Stimulated activated CD4-positive, alpha-beta T cell treated with anti-CD3 and anti-CD28 coated beads, TNF-alpha, amount 100 ng/mL, for 4 hours (primary cell): ENCODE measurements around the gene CHML.

Experiments
- DNase-seq, 3 experiments: peaks; one replicate each; pipeline ENCODE4 v3.0.0-alpha.2; 2020; ENCODE audit warnings: low read depth in 3 of 3

The CHML gene

DNA sequence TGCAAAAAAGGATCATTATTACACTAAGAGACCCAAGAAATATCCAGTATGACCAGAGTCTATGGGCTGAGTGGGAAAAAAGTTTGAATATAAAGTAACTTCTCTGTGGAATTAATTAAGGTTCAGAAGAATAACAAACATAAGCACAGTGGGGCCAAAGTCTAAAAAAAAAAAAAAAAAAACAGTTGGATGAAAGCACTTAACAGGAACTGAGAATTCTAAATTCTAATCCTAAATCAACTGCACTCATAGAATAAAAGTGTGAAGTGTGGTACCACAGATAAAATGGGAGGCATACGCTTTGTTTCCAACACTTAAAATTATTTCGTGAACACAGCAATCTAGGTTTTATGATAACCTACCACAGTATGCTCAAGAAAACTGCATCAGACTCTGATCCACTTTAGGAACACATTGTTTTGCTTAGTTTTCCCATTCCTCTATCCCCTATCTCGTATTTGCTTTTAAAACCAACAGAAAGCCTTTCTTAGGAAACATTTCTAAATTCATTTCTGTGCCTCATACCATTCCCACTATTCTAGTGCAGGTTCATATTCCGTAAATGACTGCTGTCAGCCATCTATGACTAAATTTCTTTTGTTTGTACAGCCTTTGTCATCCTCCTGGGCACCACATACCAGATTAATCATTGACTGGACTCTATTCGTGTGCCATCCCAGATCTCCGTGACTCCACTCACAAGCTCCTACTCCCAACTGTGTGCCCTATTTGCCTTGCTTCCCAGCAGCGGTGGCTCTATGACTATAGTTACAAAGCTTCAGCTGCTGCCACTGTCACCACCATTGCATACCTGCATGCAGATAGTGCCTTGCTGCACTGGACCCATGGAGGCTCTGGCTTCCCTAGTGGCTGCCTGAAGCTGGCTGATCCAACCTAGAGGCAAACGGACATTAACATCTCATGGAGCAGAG, 24.9 kb downstream of the CHML start:
- no peak for DNase-seq

DNA sequence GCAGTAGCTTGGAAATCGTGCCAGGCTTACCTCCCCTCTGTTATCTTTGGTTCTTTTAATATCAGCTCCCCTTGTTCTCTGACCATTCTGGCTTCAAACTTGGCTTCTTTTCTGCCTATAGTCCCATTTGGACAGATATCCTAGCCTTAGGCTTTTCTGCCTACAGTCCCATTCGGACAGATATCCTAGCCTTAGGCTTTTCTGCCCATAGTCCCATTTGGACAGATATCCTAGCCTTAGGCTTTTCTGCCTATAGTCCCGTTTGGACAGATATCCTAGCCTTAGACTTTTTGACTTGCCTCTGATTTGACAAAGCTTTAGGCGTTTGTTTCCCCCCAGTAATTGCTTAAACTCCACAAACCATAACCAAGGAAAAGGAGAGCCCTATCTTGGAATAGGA, 25.6 kb downstream of the CHML start:
- DNase-seq: no peak

DNA sequence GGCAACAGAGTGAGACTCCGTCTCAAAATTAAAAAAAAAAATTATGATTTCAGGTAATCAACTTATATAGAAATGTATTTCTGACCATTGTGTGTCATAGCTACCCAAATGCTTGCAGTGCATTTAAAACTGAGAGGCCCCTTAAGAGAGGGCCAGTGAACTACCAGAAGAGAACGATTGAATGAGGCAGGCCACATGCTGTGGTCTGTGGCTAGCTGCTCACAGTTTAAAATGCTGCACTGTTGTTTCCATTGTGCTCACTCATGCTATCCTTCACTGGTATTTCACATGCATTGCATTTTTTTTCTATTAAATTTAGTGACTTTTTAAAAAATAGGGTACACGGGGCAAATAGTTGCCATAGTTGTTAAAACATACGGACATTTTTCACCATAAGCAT, 26.0 kb downstream of the CHML start:
- DNase-seq: no peak

DNA sequence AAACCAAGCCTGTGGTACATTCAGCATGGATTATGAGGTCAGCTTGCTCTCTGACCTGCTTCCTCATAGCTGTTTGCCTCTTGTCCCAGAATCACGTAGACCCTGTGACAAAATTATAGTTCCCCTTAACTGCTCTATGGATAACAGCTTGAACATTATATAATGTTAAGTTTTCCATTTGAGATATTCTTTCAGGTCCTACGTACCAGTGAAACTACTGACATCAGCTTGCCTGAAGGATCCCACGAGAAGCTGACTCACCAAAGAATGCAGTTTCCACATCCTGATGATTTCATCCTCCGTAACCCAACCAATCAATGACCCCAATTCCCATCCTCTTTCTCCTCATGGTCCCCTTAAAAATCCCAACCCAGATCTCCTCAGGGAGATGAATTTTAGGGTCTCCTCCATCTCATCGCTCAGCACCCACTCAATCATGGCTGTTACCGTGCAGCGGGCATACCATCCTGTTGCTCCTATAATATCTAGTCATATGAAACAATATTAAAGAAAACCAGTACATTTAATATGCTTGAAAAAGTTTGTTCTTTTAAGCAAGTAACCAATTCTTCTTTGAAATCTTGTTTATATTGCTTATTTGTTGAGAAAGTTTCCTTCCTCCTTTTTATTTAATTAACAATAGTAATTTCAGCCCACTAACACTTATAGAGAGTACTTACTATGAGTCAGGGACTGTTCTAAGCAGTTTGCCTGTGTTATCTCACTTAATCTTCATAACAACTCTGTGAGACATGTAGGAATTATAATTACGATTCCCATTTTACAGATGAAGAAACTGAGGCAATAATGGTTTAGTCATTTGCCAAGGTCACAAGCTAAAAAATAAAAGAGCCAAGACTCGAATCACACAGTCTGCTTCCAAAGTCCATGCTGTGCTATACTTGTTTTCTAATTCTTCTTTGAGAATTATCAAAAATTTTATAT, 27.4 kb downstream of the CHML start:
- no peak for DNase-seq

DNA sequence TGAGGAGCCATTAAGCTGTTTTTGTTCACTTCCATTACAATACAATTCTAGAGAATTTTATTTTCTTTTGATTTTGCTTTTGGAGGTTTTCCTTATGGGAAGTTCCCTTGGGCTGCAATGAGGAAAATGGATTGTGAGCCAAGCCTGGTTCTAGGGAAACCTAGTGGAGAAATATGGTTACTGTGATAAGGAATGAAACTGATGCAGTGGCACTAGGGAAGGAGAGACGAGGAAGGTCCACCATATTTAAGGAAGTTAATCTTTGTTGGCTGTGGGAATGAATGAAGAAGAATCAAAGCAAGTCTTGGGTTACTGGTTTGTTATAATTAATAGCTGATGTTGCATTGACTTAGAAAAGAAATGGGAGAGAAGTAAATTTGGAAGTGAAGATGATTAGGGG, 28.4 kb downstream of the CHML start:
- DNase-seq: no peak

DNA sequence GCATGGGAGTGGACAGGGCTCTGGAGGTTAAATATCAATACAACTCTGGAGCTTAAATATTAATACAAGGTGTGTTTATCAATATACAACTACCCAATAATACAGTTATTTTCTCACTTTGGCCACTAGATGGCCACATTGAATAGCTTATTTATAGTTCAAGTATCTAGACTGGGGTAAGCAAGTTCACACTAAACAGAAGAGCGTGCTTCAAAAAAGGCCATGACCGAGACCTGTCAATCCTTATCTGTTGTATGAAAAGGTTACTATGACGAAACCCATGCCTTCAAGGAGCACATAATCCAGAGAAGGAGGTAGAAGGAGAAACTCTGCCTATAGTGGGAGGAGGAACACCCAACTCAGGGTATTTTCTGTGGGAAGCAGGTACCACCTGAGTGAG, 29.1 kb downstream of the CHML start:
- no peak for DNase-seq

DNA sequence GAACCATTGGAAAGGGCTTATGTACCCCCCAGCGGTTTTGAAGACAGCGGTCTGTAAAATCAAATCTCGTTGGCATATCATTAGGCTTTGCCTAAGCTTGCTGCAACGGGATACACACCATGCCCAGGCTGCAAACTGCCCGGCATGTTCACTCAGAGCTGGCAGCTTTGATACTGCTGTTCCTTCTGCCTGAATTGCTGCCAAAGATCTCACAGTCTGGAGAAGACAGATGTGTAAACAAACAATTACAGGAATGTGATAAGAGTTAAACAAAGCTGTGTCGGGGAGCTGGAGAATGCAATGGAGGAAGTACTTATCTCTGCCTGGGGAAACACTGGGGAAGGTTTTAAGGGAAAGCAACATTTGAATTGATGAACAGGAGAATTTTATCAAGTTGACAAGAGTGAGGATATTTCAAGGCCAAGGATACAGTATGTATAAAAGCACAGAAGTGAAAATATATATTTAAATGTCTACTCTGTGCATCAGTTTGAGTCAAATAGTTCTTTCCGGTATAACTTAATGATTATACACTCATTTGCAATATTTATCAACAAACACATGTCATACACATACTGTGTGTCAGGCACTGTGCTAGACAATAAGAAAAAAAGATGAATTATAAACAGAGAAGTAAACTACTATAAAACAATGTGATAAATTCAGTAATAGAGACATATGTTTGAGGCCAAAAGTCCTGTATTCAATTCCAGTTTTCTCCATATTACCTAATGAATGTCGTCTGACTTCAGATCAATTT, 29.9 kb downstream of the CHML start:
- no peak for DNase-seq

DNA sequence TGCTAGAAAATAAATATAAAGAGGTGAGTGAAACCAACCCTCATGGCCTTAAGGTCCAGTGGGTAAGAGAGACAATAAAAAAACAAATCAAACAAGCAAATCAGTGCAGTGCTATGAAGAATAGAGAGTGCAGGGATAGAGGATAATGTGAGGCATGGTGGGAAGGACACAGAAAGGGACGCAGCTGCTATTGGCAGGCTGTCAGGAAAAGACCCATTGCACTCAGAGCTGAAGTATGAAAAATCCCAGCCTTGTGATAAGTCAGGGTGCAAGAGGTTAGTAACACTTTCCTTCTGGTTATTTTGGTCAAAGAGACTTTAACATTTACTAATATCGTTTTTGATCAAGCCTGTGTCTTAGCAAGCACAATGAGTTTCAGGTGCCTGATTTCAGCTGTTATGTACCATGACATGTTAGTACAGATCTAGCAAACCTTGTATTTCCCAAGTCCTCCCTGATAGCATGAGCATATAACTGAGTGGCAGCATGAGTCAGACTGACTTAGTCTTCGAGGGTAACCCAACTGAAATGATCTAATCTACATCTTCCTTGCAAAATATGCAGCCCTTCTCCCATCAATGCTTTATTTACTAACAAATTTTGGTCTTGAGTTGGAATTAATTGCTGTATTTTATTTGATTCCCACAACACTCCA, 31.7 kb downstream of the CHML start:
- DNase-seq: no peak

DNA sequence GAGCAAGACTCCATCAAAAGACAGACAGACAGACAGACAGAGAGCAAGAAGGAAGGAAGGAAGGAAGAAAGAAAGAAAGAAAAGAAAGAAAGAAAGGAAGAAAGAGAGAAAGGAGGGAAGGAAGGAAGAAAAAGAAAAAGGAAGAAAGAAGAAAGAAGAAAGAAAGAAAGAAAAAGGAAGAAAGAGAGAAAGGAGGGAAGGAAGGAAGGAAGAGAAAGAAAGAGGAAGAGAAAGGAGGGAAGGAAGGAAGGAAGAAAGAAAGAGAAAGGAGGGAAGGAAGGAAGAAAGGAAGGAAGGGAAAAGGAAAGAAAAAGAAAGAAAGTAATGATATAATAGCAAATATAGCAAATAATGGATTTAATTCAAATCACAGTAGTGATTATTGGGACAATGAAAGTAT, 32.7 kb downstream of the CHML start:
- no peak for DNase-seq

DNA sequence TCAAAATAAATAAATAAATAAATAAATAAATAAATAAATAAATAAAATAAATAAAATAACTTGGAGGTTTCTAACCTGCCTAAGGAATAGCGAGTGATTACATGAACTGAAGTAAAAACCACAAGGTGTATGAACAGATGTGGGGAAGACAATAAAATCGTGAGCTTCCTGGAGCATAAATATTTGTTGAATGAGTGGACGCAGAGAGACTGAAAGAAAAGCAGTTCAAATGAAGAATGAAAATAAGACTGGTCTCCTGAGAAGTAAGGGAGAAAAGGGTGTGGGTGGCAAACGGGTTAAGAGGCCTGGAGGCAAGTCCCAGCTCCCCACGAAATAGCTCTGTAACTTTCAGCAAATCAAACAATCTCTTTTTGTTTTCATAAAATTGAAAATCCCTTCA, 33.6 kb downstream of the CHML start:
- DNase-seq: no peak

DNA sequence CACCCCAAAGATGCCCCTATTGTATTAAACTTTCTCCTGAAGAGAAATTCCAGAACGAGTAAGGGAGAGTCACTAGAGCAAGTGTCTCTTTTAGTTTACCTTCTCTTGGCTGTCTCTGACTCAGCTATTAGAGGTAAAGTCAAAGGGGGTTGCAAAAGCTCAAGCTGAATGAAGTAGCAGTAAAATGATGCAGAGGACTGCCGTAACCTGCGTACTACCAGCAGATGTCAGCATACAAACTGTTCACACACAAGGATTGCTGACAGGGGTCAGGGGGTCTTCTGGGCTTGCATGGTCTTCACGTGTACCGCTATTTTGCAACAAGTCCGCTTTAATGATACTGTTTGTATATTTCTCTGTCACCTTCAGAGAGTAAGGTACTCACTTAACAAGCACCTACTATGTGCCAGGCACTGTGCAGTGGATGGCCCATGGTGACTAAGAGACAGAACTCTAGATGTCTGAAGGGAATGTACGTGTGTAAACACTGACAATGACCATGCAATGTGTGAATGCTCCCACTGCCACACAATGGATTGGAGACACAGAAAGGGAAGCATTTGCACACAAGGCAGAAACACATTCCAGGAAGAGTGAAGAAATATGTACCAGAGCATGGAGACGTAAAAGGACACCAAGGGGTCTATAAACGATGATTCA, 34.9 kb downstream of the CHML start:
- DNase-seq: no peak

DNA sequence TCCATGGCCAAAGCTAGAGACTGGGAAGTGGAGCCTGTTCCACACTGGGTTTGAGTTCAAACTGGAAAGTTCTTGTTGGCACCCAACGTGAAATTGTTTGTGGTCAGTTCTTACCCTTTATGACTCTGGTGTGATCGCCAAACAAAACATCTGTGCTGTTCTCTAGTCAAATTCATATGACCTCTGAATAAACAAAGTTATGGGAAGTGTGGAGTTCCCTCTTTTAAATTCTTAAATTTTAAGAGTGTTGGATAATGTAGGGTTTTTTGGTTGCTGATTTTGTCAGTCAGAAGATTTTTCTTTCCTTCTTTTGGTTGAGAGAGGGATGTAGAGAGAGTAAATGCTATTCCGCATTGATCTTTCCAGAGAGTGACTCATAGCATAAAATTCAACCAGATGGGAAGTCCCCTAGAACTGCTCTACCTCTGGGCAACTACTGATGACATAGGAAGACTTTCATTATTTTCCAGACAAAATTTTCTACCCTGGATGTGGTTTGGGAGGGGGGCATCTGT, 36.4 kb downstream of the CHML start:
- DNase-seq: no peak

DNA sequence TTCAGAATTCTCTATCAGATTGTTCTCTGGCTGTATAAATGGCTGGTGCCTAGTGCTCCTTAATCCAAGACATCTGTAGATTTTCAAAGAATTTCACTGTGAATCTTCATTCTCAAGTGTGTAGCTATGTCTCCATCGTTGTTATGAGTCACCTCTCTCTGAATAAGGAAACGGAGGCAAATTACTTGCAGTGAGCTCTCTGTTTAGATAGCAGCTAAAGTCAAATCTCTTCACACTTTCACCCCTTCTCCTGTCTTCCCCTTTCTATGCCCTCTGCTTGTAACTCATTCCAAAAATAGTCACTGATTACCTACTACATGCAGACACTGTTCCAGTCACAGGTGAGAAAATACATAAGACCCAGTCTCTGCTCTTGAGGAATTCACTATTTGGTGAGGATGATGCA, 39.7 kb downstream of the CHML start:
- no peak for DNase-seq

DNA sequence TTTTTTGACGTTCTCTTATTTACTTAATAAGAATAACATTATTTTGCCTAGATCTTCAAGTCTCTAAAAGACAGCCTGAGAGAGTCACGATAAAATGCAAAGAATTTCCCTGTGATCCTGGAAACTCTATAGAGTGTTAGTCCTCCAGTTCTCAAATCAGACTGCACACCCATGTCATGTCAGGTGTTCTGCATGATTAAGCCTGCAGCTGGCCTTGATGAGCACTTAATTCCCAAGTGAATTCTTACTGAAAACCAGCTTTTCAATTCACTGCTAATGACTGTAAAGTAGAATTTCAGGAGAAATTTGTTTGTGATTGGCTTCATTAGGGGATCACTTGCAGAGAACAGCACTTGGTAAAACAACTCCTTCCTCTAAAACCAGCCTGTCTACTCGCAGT, 41.9 kb downstream of the CHML start:
- no peak for DNase-seq

DNA sequence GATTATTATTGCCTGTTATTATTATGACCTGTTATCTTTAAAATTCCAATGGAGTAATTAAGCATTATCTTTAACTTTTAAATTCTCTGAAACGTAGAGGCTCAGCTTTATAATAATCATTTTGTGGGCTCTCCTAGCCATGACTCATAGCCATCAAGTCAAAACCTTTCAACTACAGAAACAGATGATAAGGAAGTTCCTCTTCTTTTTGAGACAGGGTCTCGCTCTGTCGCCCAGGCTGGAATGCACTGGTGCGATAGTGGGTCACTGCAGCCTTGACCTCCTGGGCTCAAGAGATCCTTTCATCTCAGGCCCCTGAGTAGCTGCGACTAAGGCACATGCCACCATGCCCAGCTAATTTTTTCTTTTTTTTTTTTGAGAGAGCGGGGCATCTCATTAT, 43.5 kb downstream of the CHML start:
- DNase-seq: no peak

DNA sequence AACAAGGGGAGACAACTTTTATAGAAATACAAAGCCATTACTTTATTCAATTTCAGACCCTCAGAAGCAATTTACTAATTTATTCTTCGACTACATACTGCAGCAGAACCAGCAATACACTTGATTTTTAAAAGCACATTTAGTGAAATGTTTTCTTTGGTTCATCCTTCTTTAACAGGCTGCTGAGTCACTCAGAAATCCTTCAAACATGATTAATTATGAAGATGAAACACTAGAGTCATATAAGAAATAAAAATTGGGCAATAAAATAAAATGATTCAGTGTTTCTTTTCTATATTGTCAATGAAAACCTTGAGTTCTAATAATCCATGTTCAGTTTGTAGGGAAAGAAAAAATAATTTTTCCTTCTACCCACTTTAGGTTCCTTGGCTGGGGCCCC, 47.0 kb downstream of the CHML start:
- no peak for DNase-seq

DNA sequence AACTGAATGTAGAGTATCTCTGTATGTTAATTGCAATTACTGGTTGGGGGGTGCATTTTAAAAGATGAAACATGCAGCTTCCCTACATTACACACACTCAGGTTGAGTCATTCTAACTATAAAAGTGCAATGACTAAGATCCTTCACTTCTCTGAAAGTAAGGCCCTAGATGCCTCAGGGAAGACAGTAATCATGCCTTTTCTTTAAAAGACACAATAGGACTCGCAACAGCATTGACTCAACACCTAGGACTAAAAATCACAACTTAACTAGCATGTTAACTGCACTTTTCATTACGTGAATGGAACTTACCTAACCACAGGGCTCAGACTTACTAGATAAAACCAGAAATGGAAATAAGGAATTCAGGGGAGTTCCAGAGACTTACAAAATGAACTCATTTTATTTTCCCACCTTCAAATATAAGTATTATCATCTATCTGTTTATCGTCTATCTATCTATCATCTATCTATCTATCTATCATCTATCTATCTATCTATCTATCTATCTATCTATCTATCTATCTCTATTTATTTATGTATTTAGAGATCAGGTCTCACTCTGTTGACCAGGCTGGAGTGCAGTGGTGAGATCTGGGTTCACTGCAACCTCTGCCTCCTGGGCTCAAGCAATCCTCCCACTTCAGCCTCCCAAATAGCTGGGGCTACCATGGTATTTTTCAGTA, 47.8 kb downstream of the CHML start:
- no peak for DNase-seq

DNA sequence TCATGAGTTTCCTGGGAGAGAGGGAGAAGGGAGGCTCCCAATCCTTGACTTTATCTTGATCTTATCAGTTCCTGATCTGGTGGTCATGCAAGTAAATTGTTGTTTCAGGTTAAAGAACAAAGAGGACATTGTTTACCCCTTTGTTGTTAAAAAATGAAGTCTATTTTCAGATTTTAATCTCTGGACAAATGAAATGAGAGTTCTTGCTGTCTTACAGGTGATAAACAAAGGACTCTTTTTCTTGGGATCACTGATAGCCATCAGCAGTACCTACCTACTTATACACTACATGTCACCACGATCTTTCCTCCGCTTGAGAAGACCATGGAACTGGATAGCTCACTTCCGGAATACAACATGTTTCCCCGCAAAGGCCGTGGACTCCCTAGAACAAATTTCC, 48.4 kb downstream of the CHML start:
- DNase-seq: no peak

DNA sequence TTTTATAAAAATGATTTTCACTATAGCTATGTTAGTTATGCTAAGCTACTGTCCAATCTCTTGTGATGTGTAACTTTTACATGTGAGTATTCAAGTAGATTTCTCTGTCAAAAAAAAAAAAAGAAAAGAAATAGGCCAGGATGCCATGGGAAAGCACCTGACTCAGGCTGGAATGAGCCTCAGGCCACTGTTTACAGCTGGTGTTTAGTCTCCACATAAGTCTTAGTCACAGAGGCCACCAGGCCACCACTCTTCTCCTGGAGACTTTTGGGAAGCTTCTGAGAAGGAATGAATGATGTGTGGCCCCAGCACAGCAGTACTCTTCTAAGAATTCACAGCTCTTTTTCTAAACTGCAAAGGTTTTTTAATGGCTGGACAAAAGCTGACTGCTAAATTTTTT, 48.9 kb downstream of the CHML start:
- DNase-seq: no peak

DNA sequence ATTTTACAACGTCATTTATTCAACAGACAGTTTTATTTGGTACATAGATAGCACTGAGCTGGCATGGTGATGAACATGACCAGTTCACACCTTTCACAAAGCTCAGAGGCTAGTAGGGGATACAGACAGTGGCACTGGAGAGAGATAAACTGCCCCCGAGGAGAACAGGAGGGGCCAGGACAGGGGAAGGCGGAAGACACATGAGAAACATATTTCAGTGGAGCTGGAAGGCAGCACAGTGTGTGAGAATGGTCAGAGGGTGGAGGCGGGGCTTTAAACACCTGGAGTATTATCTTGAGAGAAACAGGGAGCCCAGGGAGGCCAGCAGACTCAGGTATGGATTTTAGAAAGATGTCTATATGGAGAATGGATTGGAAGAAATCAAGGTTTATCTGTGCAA, 49.5 kb downstream of the CHML start:
- DNase-seq: no peak
